ENCODE results near the gene NMNAT2. TPM values are rescaled to one million over a fixed set of nuclear protein-coding genes. Genes with fewer than 3 reads are reported as not detected.

NMNAT2 gene
- total and polyA plus RNA-seq, 2 donors (not counting 3 experiments of a cell fraction or from before 2014, with no cell fraction given): 0.28 to 0.38 TPM

- H3K36me3 ChIP-seq (ENCODE audit: control insufficient read depth in 2 of 2, extremely low read depth in 1 of 2, insufficient read depth in 2 of 2, low read length in 2 of 2): no peaks in the 10 kb centered on the region
- H3K9me3 ChIP-seq (replicated peaks; ENCODE audit: control insufficient read depth, insufficient read depth, low read length): no peaks in the 10 kb centered on the region
- DNase-seq (ENCODE audit: low read depth, low spot score): no peak
- ChIA-PET CTCF (interaction anchor here (0.7 to 2.0 kb wide), 3 partner anchors 34 to 353 kb away, joined by 3 to 9 read pairs (median 5); no protein-coding TSS in a partner anchor), POLR2A (no interaction called here)
- H3K9me1 ChIP-seq (replicated peaks; ENCODE audit: control insufficient read depth, extremely low read depth, insufficient read depth, low read length): no peaks in the 10 kb centered on the region
- dilution Hi-C loops (cut with MboI; ENCODE audit: extremely low pct_ligation_motif_present, low sequenced_read_pairs) (no loop called here), intact Hi-C loops (cut with micrococcal nuclease) (loop anchor here (5.0 kb wide), 1 partner anchor 354 kb away; no protein-coding TSS in a partner anchor)
- no peak overlapping the region for H3K4me3 ChIP-seq (replicated peaks in 1 of 3; ENCODE audit: insufficient read depth in 1 of 3, low read depth in 1 of 3, low read length in 3 of 3)
- no peaks in the 10 kb centered on the region for H4K20me1 ChIP-seq (replicated peaks; ENCODE audit: control insufficient read depth, extremely low read depth, insufficient read depth, low read length)
- no peak overlapping the region for H3K9ac ChIP-seq (replicated peaks; ENCODE audit: extremely low read depth, insufficient read depth, low read length)
- no peaks in the 10 kb centered on the region for H3K4me1 ChIP-seq (ENCODE audit: control insufficient read depth, extremely low read depth, insufficient read depth, low read length)
- H3K27me3 ChIP-seq (ENCODE audit: control insufficient read depth in 2 of 2, insufficient read depth in 2 of 2, low read length in 2 of 2): peaks cover 0 to 4% of the 10 kb centered on the region in 2 experiments
- no peak for FAIRE-seq
- no peak overlapping the region for H3K27ac ChIP-seq (ENCODE audit: insufficient read depth, low read depth, low read length)
- no peak overlapping the region for H2AFZ ChIP-seq (ENCODE audit: low read depth, low read length)
- TF ChIP-seq MAX (IDR thresholded peaks at IDR 0.05; ENCODE audit: insufficient read depth, insufficient read length) (no peak), MYC (IDR thresholded peaks at IDR 0.05; ENCODE audit: low read depth, low read length) (no peak), FOS (IDR thresholded peaks at IDR 0.05; ENCODE audit: borderline replicate concordance, insufficient read depth, low read length) (no peak), EZH2 (IDR thresholded peaks at IDR 0.05; ENCODE audit: borderline replicate concordance, low read depth, low read length, severe bottlenecking) (no peak), POLR2AphosphoS5 (IDR thresholded peaks at IDR 0.05; ENCODE audit: insufficient read depth, low read depth, low read length) (no peak), GATA2 (IDR thresholded peaks at IDR 0.05; ENCODE audit: insufficient read depth, insufficient read length, low read depth, low read length) (no peak), CTCF (IDR thresholded peaks at IDR 0.05; ENCODE audit: extremely low read depth in 1 of 2, insufficient read depth in 1 of 2, low read depth in 1 of 2, low read length in 2 of 2) (no peak), POLR2A (IDR thresholded peaks at IDR 0.05; ENCODE audit: low read depth, low read length) (no peak), JUN (IDR thresholded peaks at IDR 0.05; ENCODE audit: borderline replicate concordance, insufficient read depth, insufficient read length, low read depth) (no peak)
- no peak overlapping the region for H3K4me2 ChIP-seq (ENCODE audit: insufficient read depth, low read length)
- BruUV-seq (replicated peaks): no TSS peak
- H3K79me2 ChIP-seq (ENCODE audit: control insufficient read depth, insufficient read depth, low read length): no peaks in the 10 kb centered on the region
Observed at GRCh38 chr1:183315991-183316758, 102.0 kb downstream of the NMNAT2 start.
